GM23248 (cell line): ENCODE measurements around the gene TSPAN14.

Source experiments
- EZH2 ChIP-seq: fragments of 200-600 bp; sonication (generic); IDR thresholded peaks from 2 replicates; pipeline ENCODE4 v1.6.1; 2018; ENCODE audit warnings: antibody characterized with exemption, mild to moderate bottlenecking; ENCODE audit not compliant: insufficient read depth, poor library complexity, severe bottlenecking
- EZH2phosphoT487 ChIP-seq: fragments of 200-600 bp; sonication (generic); IDR thresholded peaks from 2 replicates; pipeline ENCODE4 v1.6.1; 2018; ENCODE audit warnings: antibody characterized with exemption, moderate library complexity, mild to moderate bottlenecking, low read depth; ENCODE audit not compliant: insufficient read depth

DNA sequence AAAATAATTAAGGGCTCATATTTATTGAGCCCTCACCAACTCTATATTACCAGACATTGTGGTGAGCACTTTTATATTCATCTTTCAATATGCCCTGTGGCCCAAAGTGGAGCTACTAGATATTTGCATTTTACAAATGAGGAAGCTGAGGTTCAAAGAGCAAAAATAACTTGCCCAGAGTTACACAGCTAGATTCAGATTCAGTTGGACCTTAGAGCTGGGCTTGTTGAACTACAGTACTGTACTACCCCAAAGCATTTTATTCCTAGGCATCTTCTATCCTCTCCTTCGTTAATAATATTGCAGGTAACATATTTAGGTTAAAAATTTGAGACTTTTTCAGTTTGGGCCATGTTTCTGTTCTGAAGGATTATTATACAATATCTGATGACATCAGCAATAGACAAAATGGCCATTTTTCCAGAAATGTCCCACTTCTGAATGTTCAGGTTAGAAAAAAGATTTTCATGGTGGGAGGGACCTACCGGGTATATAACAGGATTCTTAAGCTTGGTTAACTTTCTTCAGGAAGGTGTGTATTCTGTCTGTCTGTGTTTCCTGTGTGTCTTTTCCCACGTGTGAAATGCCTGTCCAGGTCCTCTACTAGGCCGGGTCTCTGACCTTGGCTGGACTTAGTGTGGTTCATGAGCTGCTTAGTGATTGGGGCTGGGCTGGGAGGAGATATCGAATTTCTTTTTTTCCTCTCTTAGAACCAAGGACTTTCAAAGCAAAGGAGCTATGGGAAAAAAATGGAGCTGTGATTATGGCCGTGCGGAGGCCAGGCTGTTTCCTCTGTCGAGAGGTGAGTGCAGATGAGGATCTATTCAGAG is 32.2 kb upstream of the TSPAN14 start:
- TF ChIP-seq EZH2 = no peak
- no peak for TF ChIP-seq EZH2phosphoT487
